ENCODE measurements around the gene PACSIN1. TPM values are rescaled to one million over a fixed set of nuclear protein-coding genes. Genes with fewer than 3 reads are reported as not detected.

PACSIN1 gene
- total and polyA plus RNA-seq, 9 donors = 0.08 to 0.55 (median 0.45) TPM; not detected in 2

DNA sequence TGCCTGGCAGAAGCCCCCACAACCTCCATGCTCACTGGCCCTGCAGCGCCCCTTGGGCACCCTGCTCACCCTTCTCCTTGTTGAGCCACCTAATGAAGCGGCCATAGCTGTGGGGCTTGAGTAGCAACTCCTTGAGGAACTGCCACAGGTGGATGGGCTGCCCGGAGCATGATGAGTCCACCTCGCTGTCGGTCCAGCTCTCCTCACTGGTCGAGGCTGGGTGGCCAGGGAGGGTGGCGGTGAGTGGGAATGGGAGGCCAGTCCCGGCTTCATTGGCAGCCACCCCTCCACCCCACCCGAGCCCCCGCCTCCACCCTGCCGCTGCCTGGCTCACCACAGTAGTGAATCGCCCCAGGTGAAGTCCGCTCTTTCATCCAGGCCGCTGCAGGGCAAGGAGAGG is 73.3 kb downstream of the PACSIN1 start:
- H3K27me3 ChIP-seq = no peaks in the 10 kb centered on the region
- no peaks in the 10 kb centered on the region for H3K9me3 ChIP-seq
- TF ChIP-seq POLR2A (IDR thresholded peaks at IDR 0.05) = no peak
- no peak for TF ChIP-seq CTCF (IDR thresholded peaks at IDR 0.05)
- no peak for TF ChIP-seq EP300 (IDR thresholded peaks at IDR 0.05)
- H3K36me3 ChIP-seq = no peaks in the 10 kb centered on the region
- intact Hi-C loops (cut with DNase I) = no loop called here
- DNase-seq = no peak
- H3K4me1 ChIP-seq (ENCODE audit: insufficient read depth) = no peaks in the 10 kb centered on the region
- no peak overlapping the region for H3K27ac ChIP-seq
- WGBS, 3 donors = 79 to 86% (median 86%) methylated on average over 14 of the region's 14 CpGs
- no peak overlapping the region for H3K4me3 ChIP-seq

DNA sequence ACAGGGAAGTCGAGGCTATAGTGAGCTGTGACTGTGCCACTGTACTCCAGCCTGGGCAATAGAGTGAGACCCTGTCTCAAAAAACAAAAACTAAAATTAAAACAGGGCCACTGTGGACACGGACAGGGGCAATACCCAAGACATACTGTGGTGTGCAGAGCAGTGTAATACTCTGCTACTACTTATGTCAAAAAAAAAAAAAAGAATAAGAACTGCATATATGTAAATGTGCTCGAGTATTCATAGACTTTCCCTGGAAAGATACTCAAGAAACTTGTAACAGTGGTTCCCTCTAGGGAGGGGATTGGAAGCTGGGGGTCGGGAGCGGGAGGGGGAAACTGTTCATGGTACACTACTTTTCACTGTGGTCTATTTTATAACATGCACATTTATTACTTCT is 74.3 kb downstream of the PACSIN1 start:
- no peaks in the 10 kb centered on the region for H3K36me3 ChIP-seq
- no peaks in the 10 kb centered on the region for H3K4me1 ChIP-seq (ENCODE audit: insufficient read depth)
- intact Hi-C loops (cut with DNase I) = no loop called here
- TF ChIP-seq POLR2A (IDR thresholded peaks at IDR 0.05) (no peak), EP300 (IDR thresholded peaks at IDR 0.05) (no peak), CTCF (IDR thresholded peaks at IDR 0.05) (no peak)
- no peak overlapping the region for H3K4me3 ChIP-seq
- WGBS, 3 donors = 72 to 77% (median 72%) methylated on average over 5 of the region's 5 CpGs
- no peak for DNase-seq
- H3K27me3 ChIP-seq = no peaks in the 10 kb centered on the region
- no peaks in the 10 kb centered on the region for H3K9me3 ChIP-seq
- H3K27ac ChIP-seq = no peak overlapping the region

DNA sequence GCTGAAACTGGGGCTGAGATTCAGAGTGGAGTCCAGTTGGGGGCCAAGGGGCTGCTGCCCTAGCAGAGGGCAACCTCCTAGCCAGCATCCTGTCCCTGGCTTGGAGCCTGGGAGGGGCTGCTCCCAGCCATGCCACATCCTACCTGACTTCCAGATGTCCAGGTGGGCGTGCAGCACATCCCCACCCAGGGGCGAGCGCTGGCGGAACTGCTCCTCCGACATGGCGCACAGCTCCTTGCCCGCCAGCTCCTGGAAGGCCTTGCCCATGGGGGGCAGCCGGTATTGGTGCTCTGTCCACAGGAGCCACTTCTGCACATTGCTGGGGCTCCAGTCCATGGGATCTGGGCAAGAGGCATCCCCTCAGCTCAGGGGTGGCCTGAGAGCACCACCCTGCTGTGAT is 75.0 kb downstream of the PACSIN1 start:
- Histone ChIP-seq H3K9me3 (no peaks in the 10 kb centered on the region), H3K36me3 (no peaks in the 10 kb centered on the region), H3K4me1 (ENCODE audit: insufficient read depth) (no peaks in the 10 kb centered on the region), H3K27ac (no peak overlapping the region), H3K4me3 (no peak overlapping the region), H3K27me3 (no peaks in the 10 kb centered on the region)
- 92 to 96% (median 95%) methylated on average over 8 of the region's 8 CpGs for WGBS, 3 donors
- no peak for DNase-seq
- TF ChIP-seq CTCF (IDR thresholded peaks at IDR 0.05) = no peak
- intact Hi-C loops (cut with DNase I) = no loop called here

DNA sequence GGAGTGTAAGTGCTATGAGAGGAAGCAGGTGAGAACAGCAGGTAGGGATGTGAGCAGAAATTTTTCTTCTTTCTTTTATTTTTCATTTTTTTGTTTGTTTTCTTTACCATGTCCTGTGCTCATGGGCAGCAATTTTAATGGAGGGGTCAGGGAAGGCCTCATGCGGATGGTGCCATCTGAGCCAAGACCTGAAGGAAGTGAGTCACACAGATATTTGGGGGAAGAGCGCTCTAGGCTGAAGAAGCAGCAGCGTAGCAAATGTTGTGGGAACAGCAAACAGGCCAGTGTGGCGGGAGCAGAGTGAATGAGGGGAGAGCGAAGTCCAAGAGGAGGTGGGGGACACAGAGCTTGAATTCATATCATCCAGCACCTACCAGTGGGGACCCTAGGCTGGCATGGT is 77.5 kb downstream of the PACSIN1 start:
- H3K9me3 ChIP-seq = no peaks in the 10 kb centered on the region
- no peaks in the 10 kb centered on the region for H3K27me3 ChIP-seq
- WGBS, 3 donors = 78 to 82% (median 82%) methylated on average over 5 of the region's 5 CpGs
- no peaks in the 10 kb centered on the region for H3K36me3 ChIP-seq
- H3K4me3 ChIP-seq = no peak overlapping the region
- no peak for DNase-seq
- H3K27ac ChIP-seq = no peak overlapping the region
- no peaks in the 10 kb centered on the region for H3K4me1 ChIP-seq (ENCODE audit: insufficient read depth)
- TF ChIP-seq POLR2A (IDR thresholded peaks at IDR 0.05) (no peak), CTCF (IDR thresholded peaks at IDR 0.05) (no peak), EP300 (IDR thresholded peaks at IDR 0.05) (no peak)
- intact Hi-C loops (cut with DNase I) = no loop called here
